ENCODE measurements around the gene BOLA2B. TPM values are rescaled to one million over a fixed set of nuclear protein-coding genes. Genes with fewer than 3 reads are reported as not detected.
"Not testable (repeated sequence)": the region's sequence is repeated elsewhere in the genome, so short reads cannot be mapped to it uniquely, and the experiment has no call there.

The BOLA2B gene
- total and polyA plus RNA-seq, 2 of the 4 experiments (the other 2 are of a cell fraction): 121 to 301 TPM

- dilution Hi-C loops (cut with HindIII; ENCODE audit: low sequenced_read_pairs, unreplicated experiment); CTCF ChIA-PET; H2BK20ac ChIP-seq (ENCODE audit: low read depth, low read length); intact Hi-C loops (cut with micrococcal nuclease); H4K91ac ChIP-seq (ENCODE audit: insufficient read depth, low read depth, low read length); H3K9me1 ChIP-seq (ENCODE audit: insufficient read depth, low read length); H4K20me1 ChIP-seq (ENCODE audit: insufficient read depth, low read length); H2BK120ac ChIP-seq (ENCODE audit: low read depth, low read length); H3K14ac ChIP-seq (replicated peaks; ENCODE audit: low read depth, low read length); H2BK15ac ChIP-seq (ENCODE audit: low read depth, low read length); H2AK9ac ChIP-seq (replicated peaks; ENCODE audit: low read depth, low read length, poor library complexity); H3K9ac ChIP-seq (ENCODE audit: low read depth, low read length); BruUV-seq (replicated peaks); H3K4me3 ChIP-seq (ENCODE audit: insufficient read depth, low read depth, low read length); H3K27me3 ChIP-seq (ENCODE audit: control insufficient read depth, insufficient read depth, low read length); DNase-seq; POLR2A ChIA-PET (ENCODE audit: unreplicated experiment); H3K4me1 ChIP-seq (ENCODE audit: control insufficient read depth, insufficient read depth, low read length); H3K23ac ChIP-seq (ENCODE audit: low read depth, low read length); in situ Hi-C loops (cut with MboI; ENCODE audit: low sequenced_read_pairs); H3K79me1 ChIP-seq (ENCODE audit: low read depth in 1 of 2, low read length in 2 of 2); H2AK5ac ChIP-seq (ENCODE audit: low read depth, low read length); H3K27ac ChIP-seq (ENCODE audit: insufficient read depth, low read length); H3K9me3 ChIP-seq (ENCODE audit: control insufficient read depth, insufficient read depth, low read length); H4K5ac ChIP-seq (ENCODE audit: low read depth, low read length); H3K18ac ChIP-seq (ENCODE audit: low read depth, low read length); H3K56ac ChIP-seq (ENCODE audit: extremely low read depth, insufficient read depth, low read length); ATAC-seq (ENCODE audit: low read depth); H3K4me2 ChIP-seq (ENCODE audit: low read depth, low read length); H3K36me3 ChIP-seq (ENCODE audit: control insufficient read depth, insufficient read depth, low read length); H4K8ac ChIP-seq (ENCODE audit: low read depth in 2 of 2, low read length in 2 of 2); H3K4ac ChIP-seq (ENCODE audit: low read depth, low read length); H2AFZ ChIP-seq (replicated peaks; ENCODE audit: low read length, poor library complexity); H2BK5ac ChIP-seq (ENCODE audit: low read depth, low read length, poor library complexity, severe bottlenecking): not testable (repeated sequence)
- no CpG with 5 or more reads among the region's 38 CpGs for WGBS, 2 experiments (ENCODE audit: extremely low coverage in 2 of 2, insufficient read length in 1 of 2)
Observed at GRCh38 chr16:30169416-30169815, 24.1 kb downstream of the BOLA2B start.

GRCh38 chr16:30168746-30169145 lies 24.7 kb downstream of the BOLA2B start:
- H2BK5ac ChIP-seq (ENCODE audit: low read depth, low read length, poor library complexity, severe bottlenecking); H4K20me1 ChIP-seq (ENCODE audit: insufficient read depth, low read length); H4K5ac ChIP-seq (ENCODE audit: low read depth, low read length); dilution Hi-C loops (cut with HindIII; ENCODE audit: low sequenced_read_pairs, unreplicated experiment); H3K23ac ChIP-seq (ENCODE audit: low read depth, low read length); POLR2A ChIA-PET (ENCODE audit: unreplicated experiment); intact Hi-C loops (cut with micrococcal nuclease); ATAC-seq (ENCODE audit: low read depth); H2AFZ ChIP-seq (replicated peaks; ENCODE audit: low read length, poor library complexity); H3K4me2 ChIP-seq (ENCODE audit: low read depth, low read length); H4K91ac ChIP-seq (ENCODE audit: insufficient read depth, low read depth, low read length); H3K4me1 ChIP-seq (ENCODE audit: control insufficient read depth, insufficient read depth, low read length); CTCF ChIA-PET; H3K79me1 ChIP-seq (ENCODE audit: low read depth in 1 of 2, low read length in 2 of 2); in situ Hi-C loops (cut with MboI; ENCODE audit: low sequenced_read_pairs); H3K36me3 ChIP-seq (ENCODE audit: control insufficient read depth, insufficient read depth, low read length); H2BK15ac ChIP-seq (ENCODE audit: low read depth, low read length); H3K4me3 ChIP-seq (ENCODE audit: insufficient read depth, low read depth, low read length); H2AK9ac ChIP-seq (replicated peaks; ENCODE audit: low read depth, low read length, poor library complexity); H3K4ac ChIP-seq (ENCODE audit: low read depth, low read length); H3K9me1 ChIP-seq (ENCODE audit: insufficient read depth, low read length); H4K8ac ChIP-seq (ENCODE audit: low read depth in 2 of 2, low read length in 2 of 2); H3K56ac ChIP-seq (ENCODE audit: extremely low read depth, insufficient read depth, low read length); H3K27ac ChIP-seq (ENCODE audit: insufficient read depth, low read length); H3K27me3 ChIP-seq (ENCODE audit: control insufficient read depth, insufficient read depth, low read length); H2AK5ac ChIP-seq (ENCODE audit: low read depth, low read length); H3K18ac ChIP-seq (ENCODE audit: low read depth, low read length); BruUV-seq (replicated peaks); H3K9me3 ChIP-seq (ENCODE audit: control insufficient read depth, insufficient read depth, low read length); H2BK20ac ChIP-seq (ENCODE audit: low read depth, low read length); DNase-seq; H3K9ac ChIP-seq (ENCODE audit: low read depth, low read length); H3K14ac ChIP-seq (replicated peaks; ENCODE audit: low read depth, low read length); H2BK120ac ChIP-seq (ENCODE audit: low read depth, low read length): not testable (repeated sequence)
- no CpG with 5 or more reads among the region's 29 CpGs for WGBS, 2 experiments (ENCODE audit: extremely low coverage in 2 of 2, insufficient read length in 1 of 2)

Measured in IMR-90 (cell line).